Gastrocnemius medialis (tissue), 4 donors: Measurements from ENCODE around the gene CPA3. TPM values are rescaled to one million over a fixed set of nuclear protein-coding genes. Genes with fewer than 3 reads are reported as not detected.

Source experiments
- ATAC-seq, 2 donors: fragments of 150-250 bp; one replicate each; pipeline ENCODE4 v1.9.1; 2016
- DNase-seq, 2 donors: peaks; one replicate each; pipeline ENCODE4 v3.0.0-alpha.2; 2019
- H3K27ac ChIP-seq, 4 donors: fragments of 200-600 bp; sonication (generic); 1 replicate in 1 of 4; 2 replicates in 3 of 4; pipeline ENCODE4 v1.5.1; 2016 to 2018; ENCODE audit warnings: mild to moderate bottlenecking in 2 of 4, moderate library complexity in 1 of 4
- H3K27me3 ChIP-seq, 3 donors: fragments of 200-600 bp; sonication (generic) in 2 of 3; 1 replicate in 1 of 3; 2 replicates in 2 of 3; pipeline versions ENCODE4 v1.5.1 to v1.6.0; 2016 to 2019; ENCODE audit warnings: mild to moderate bottlenecking in 1 of 3, moderate library complexity in 1 of 3
- H3K36me3 ChIP-seq, 2 donors: fragments of 200-600 bp; sonication (generic) in 1 of 2; one replicate each; pipeline ENCODE4 v1.5.1; 2017 to 2018
- H3K4me1 ChIP-seq, 2 donors: fragments of 200-600 bp; sonication (generic) in 1 of 2; one replicate each; pipeline ENCODE4 v1.5.1; 2016 to 2017; ENCODE audit warnings: mild to moderate bottlenecking in 2 of 2
- H3K4me3 ChIP-seq, 4 donors: fragments of 200-600 bp; sonication (generic) in 3 of 4; 1 replicate in 1 of 4; 2 replicates in 3 of 4; pipeline ENCODE4 v1.5.1; 2016 to 2019; ENCODE audit warnings: mild to moderate bottlenecking in 2 of 4
- H3K9me3 ChIP-seq, 3 donors: fragments of 200-600 bp; sonication (generic) in 2 of 3; 1 replicate in 1 of 3; 2 replicates in 2 of 3; pipeline ENCODE4 v1.5.1; 2016 to 2019
- CTCF ChIP-seq, 5 experiments: fragments of 450-650 bp in 3 of 5; fragments of 200-600 bp in 2 of 5; sonication (generic) in 2 of 5; IDR thresholded peaks in 4 of 5; conservative IDR thresholded peaks in 1 of 5; 1 replicate in 4 of 5; 2 replicates in 1 of 5; pipeline ENCODE4 v1.5.1; 2016 to 2019; ENCODE audit warnings: antibody characterized with exemption in 5 of 5, mild to moderate bottlenecking in 3 of 5, moderate library complexity in 3 of 5
- POLR2A ChIP-seq, 2 donors: fragments of 450-650 bp; IDR thresholded peaks; one replicate each; pipeline ENCODE4 v1.6.1; 2017; ENCODE audit warnings: antibody characterized with exemption in 2 of 2, mild to moderate bottlenecking in 2 of 2, moderate library complexity in 2 of 2
- in situ Hi-C, 4 donors: fragments of 200-750 bp; cut with MboI; loops; one replicate each; pipeline versions ENCODE4 v1.15.0 to v1.8.0; 2017; ENCODE audit warnings: low sequenced_read_pairs in 4 of 4
- intact Hi-C: fragments of 100-400 bp; cut with DNase I; formaldehyde crosslinking; loops from one replicate; pipeline ENCODE4 v1.15.1; 2023; ENCODE audit warnings: low total_unique reads
- total RNA-seq, 4 donors: library from RNA; depleted of rRNA; stranded (reverse); fragments of >200 nt; gene quantifications; one replicate each; pipeline versions ENCODE4 v1.1.0 to v1.2.3, GENCODE V29; 2016

The CPA3 gene
- total RNA-seq, 4 donors from 2014 or later, result 1.00 to 4.7 (median 1.8) TPM; not detected in 1

GRCh38 chr3:148873270-148873927 is 8.3 kb downstream of the CPA3 start:
- Histone ChIP-seq H3K4me3 (no peak overlapping the region), H3K27me3 (no peaks in the 10 kb centered on the region), H3K36me3 (no peaks in the 10 kb centered on the region), H3K27ac (no peak overlapping the region), H3K9me3 (no peaks in the 10 kb centered on the region), H3K4me1 (no peaks in the 10 kb centered on the region)
- intact Hi-C loops, result no loop called here
- no peak for ATAC-seq
- DNase-seq, result no peak
- in situ Hi-C loops, result loop anchor here in 2 of 4 donors (25.0 kb wide), 1 partner anchor 239 kb away; no protein-coding TSS in a partner anchor
- TF ChIP-seq POLR2A (IDR thresholded peaks at IDR 0.05) (no peak), CTCF (IDR thresholded peaks at IDR 0.05 in 4 of 5, conservative IDR thresholded peaks at IDR 0.05 in 1 of 5) (no peak)

- TF ChIP-seq CTCF (IDR thresholded peaks at IDR 0.05 in 4 of 5, conservative IDR thresholded peaks at IDR 0.05 in 1 of 5) (no peak), POLR2A (IDR thresholded peaks at IDR 0.05) (no peak)
- Histone ChIP-seq H3K9me3 (no peaks in the 10 kb centered on the region), H3K36me3 (no peaks in the 10 kb centered on the region), H3K27me3 (no peaks in the 10 kb centered on the region), H3K4me3 (no peak overlapping the region), H3K27ac (no peak overlapping the region), H3K4me1 (no peaks in the 10 kb centered on the region)
- ATAC-seq (no peak), DNase-seq (no peak)
- intact Hi-C loops (no loop called here), in situ Hi-C loops (loop anchor here in 2 of 4 donors (25.0 kb wide), 1 partner anchor 238 kb away; no protein-coding TSS in a partner anchor)
These were observed 8.9 kb downstream of the CPA3 start for GRCh38 chr3:148873977-148874376.

GRCh38 chr3:148878095-148878494 is 13.0 kb downstream of the CPA3 start:
- intact Hi-C loops, result no loop called here
- Histone ChIP-seq H3K27me3 (no peaks in the 10 kb centered on the region), H3K4me3 (no peak overlapping the region), H3K9me3 (no peaks in the 10 kb centered on the region), H3K36me3 (no peaks in the 10 kb centered on the region), H3K4me1 (peaks cover 0 to 14% of the 10 kb centered on the region in 2 donors), H3K27ac (no peak overlapping the region)
- DNase-seq (no peak), ATAC-seq (no peak)
- TF ChIP-seq POLR2A (IDR thresholded peaks at IDR 0.05) (no peak), CTCF (IDR thresholded peaks at IDR 0.05 in 4 of 5, conservative IDR thresholded peaks at IDR 0.05 in 1 of 5) (no peak)
- in situ Hi-C loops, result no loop called here

- in situ Hi-C loops, result no loop called here
- Histone ChIP-seq H3K4me1 (peaks cover 0 to 20% of the 10 kb centered on the region in 2 donors), H3K27me3 (no peaks in the 10 kb centered on the region), H3K4me3 (no peak overlapping the region), H3K36me3 (no peaks in the 10 kb centered on the region), H3K9me3 (no peaks in the 10 kb centered on the region), H3K27ac (no peak overlapping the region)
- intact Hi-C loops, result no loop called here
- DNase-seq (no peak), ATAC-seq (no peak)
- TF ChIP-seq POLR2A (IDR thresholded peaks at IDR 0.05), result no peak
- TF ChIP-seq CTCF (IDR thresholded peaks at IDR 0.05 in 4 of 5, conservative IDR thresholded peaks at IDR 0.05 in 1 of 5), result no peak
These were observed 14.2 kb downstream of the CPA3 start for GRCh38 chr3:148879256-148879655.
